Esophagus mucosa (tissue), 1 donor: ENCODE measurements around the gene ROPN1B. TPM values are rescaled to one million over a fixed set of nuclear protein-coding genes. Genes with fewer than 3 reads are reported as not detected.

Source experiments
- ATAC-seq: fragments of 200-7000 bp; cut with Tn5 transposase; one replicate; pipeline ENCODE4 v1.9.1; 2020
- total RNA-seq: library from RNA; stranded (reverse); gene quantifications from one replicate; pipeline ENCODE4 v1.2.4, GENCODE V29; 2023
- donor health status: DM: yes; HTN: yes; CAD: no.

The ROPN1B gene
- total RNA-seq, 1 donor from 2014 or later = not detected

- ATAC-seq = no peak
Observed at GRCh38 chr3:126031981-126032471, 63.0 kb downstream of the ROPN1B start.

Other genes starting within 250 kb of the ROPN1B start
- gene SLC41A3, start 114.9 kb downstream of the ROPN1B start, total RNA-seq = 22.9 TPM
- gene ALDH1L1, start 211.4 kb downstream of the ROPN1B start, total RNA-seq = 4.5 TPM